Measurements from ENCODE around the gene ACACB.
A peak's percentile ranks its signal among the peaks of the same experiment; 100 is the strongest.

The ACACB gene

GRCh38 chr12:109110988-109111495, 5.3 kb upstream of the ACACB start:
- DNase-seq = peak; percentile 73

GRCh38 chr12:109112720-109113465, 3.5 kb upstream of the ACACB start:
- DNase-seq = no peak

- DNase-seq = no peak
These were observed 2.6 kb upstream of the ACACB start for GRCh38 chr12:109113661-109114321.

- DNase-seq = no peak
These were observed 1.7 kb upstream of the ACACB start for GRCh38 chr12:109114644-109115043.

- DNase-seq = no peak
These were observed 1.0 kb upstream of the ACACB start for GRCh38 chr12:109115404-109115757.

GRCh38 chr12:109116611-109116949, 193 bp downstream of the ACACB start:
- DNase-seq = no peak

- DNase-seq = no peak
These were observed 3.7 kb downstream of the ACACB start for GRCh38 chr12:109120095-109120494.

GRCh38 chr12:109120557-109120956, 4.2 kb downstream of the ACACB start:
- DNase-seq = no peak

- no peak for DNase-seq
These were observed 5.0 kb downstream of the ACACB start for GRCh38 chr12:109121346-109121880.

GRCh38 chr12:109124878-109125648, 8.7 kb downstream of the ACACB start:
- DNase-seq = no peak

GRCh38 chr12:109125791-109126190, 9.4 kb downstream of the ACACB start:
- no peak for DNase-seq

- DNase-seq = no peak
These were observed 10.4 kb downstream of the ACACB start for GRCh38 chr12:109126784-109127183.

- DNase-seq = no peak
These were observed 11.3 kb downstream of the ACACB start for GRCh38 chr12:109127533-109128242.

GRCh38 chr12:109130297-109131153, 14.1 kb downstream of the ACACB start:
- DNase-seq = no peak

- DNase-seq = no peak
These were observed 15.0 kb downstream of the ACACB start for GRCh38 chr12:109131154-109132050.

- DNase-seq = peak; percentile 20
These were observed 18.0 kb downstream of the ACACB start for GRCh38 chr12:109134186-109134917.

- no peak for DNase-seq
These were observed 20.7 kb downstream of the ACACB start for GRCh38 chr12:109137055-109137454.

- no peak for DNase-seq
These were observed 23.0 kb downstream of the ACACB start for GRCh38 chr12:109139360-109139759.

- DNase-seq = no peak
These were observed 23.4 kb downstream of the ACACB start for GRCh38 chr12:109139791-109140190.

- no peak for DNase-seq
These were observed 24.2 kb downstream of the ACACB start for GRCh38 chr12:109140560-109140959.

All from fibroblast of skin of scalp (primary cell).